Activated CD4-positive, alpha-beta T cell treated with anti-CD3 and anti-CD28 coated beads, Interleukin-2, amount 50 U/mL, for 48 hours (primary cell): Measurements from ENCODE around the gene TIMMDC1.
"Not testable (repeated sequence)": the region's sequence is repeated elsewhere in the genome, so short reads cannot be mapped to it uniquely, and the experiment has no call there.

Experiments used
- DNase-seq, 2 experiments: peaks; one replicate each; pipeline ENCODE4 v3.0.0-alpha.2; 2020

TIMMDC1 gene

GRCh38 chr3:119557877-119558269 lies 59.5 kb downstream of the TIMMDC1 start:
- peak; percentile 17 to 33 for DNase-seq

DNA sequence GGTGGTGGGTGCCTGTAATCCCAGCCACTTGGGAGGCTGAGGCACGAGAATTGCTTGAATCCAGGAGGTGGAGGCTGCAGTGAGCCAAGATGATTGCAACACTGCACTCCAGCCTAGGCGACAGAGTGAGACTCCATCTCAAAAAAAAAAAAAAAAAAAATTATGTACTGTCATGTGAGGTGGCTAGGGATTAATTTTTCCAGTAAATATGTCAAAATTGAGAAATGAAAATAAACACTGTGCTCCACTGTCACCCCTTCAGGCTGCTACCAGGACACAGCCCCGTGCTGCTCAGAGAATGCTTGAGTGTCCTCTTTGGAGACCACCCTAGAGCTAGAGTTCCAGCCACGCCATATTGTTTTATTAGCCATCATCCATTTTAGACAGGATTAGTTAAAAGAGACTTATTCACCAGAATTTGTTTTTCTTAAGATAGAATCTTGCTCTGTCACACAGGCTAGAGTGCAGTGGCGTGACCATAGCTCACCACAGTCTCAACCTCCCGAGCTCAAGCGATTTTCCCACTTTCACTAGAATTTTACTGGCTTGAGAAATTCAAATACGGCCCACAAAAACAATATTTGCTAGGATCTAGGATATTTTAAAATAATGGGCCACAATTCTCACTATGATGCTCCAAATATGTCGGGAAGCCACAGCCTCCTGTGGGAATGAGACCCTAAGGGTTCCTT lies 60.4 kb downstream of the TIMMDC1 start:
- DNase-seq: no peak

DNA sequence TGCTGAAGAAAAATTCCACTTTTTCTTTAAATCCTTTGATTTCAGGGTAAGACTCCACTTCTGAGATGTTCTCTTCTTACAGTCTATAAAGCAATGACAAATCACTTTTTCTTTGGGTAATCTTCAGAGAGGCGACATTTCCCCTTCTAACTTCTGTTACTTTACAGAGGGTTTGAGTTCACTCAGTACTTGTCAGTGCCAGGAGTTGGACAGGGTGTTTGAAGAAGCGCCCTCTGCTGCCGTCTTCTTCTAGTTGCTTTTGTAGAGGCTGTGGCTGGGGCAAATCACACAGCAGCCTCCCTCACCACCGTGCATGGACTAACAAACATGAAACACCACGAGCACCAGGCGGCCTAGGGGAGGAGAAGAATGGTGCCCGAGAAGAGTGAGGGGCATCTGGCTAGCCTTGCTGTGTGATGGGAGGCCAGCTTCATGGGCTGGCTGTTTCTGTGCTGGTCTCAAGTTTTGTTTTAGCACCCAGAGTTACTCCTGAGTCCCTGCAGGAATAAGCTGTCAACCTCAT lies 61.2 kb downstream of the TIMMDC1 start, which contains the start of gene CD80:
CD80 (minus strand) TSS at position 174 of the 523 bp plus-strand sequence. CDS start 1,886 bp downstream, outside the sequence.
- peak; percentile 68 to 76 for DNase-seq

GRCh38 chr3:119560160-119560559 lies 61.8 kb downstream of the TIMMDC1 start:
- no peak for DNase-seq

GRCh38 chr3:119562307-119562961 lies 64.1 kb downstream of the TIMMDC1 start:
- DNase-seq: peak; percentile 39 to 51

DNA sequence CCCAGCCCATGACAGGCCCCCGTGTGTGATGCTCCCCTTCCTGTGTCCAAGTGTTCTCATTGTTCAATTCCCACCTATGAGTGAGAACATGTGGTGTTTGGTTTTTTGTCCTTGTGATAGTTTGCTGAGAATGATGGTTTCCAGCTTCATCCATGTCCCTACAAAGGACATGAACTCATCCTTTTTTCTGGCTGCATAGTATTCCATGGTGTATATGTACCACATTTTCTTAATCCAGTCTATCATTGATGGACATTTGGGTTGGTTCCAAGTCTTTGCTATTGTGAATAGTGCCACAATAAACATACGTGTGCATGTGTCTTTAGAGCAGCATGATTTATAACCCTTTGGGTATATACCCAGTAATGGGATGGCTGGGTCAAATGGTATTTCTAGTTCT lies 65.0 kb downstream of the TIMMDC1 start:
- DNase-seq: not testable (repeated sequence)

GRCh38 chr3:119569156-119569555 lies 70.8 kb downstream of the TIMMDC1 start:
- DNase-seq: no peak

- no peak for DNase-seq
Measured at GRCh38 chr3:119570229-119570628, 71.9 kb downstream of the TIMMDC1 start.

GRCh38 chr3:119571230-119571629 lies 72.9 kb downstream of the TIMMDC1 start:
- no peak for DNase-seq

GRCh38 chr3:119571688-119572087 lies 73.3 kb downstream of the TIMMDC1 start:
- DNase-seq: no peak
